ENCODE data around the gene WDR54. TPM values are rescaled to one million over a fixed set of nuclear protein-coding genes. Genes with fewer than 3 reads are reported as not detected.

WDR54 gene
- total and polyA plus RNA-seq, 4 donors: 1.7 to 4.2 (median 3.1) TPM

DNA sequence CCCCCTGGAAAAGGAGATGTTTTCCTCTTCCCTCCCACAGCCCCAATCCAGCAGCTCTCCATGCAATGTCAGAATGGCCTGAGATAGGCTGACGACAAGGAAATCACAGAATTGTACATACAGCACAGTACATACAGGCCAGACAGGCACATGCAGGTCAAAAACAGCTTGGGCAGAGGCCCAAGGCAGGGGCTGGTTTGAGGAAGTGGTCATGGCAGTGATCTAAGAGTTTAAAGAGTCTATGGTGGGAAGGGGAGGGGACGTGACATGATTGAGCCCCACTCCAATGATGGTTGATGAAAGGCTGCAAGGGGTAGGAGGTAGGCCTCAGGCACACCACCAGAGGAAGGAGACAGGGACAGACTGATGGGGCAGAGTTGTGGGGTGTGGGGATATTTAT is 45.7 kb upstream of the WDR54 start:
- no peak for DNase-seq (ENCODE audit: low spot score)
- peaks cover 0 to 5% (median 2%) of the 10 kb centered on the region in 4 donors for H3K4me1 ChIP-seq (ENCODE audit: control insufficient read depth in 4 of 4, insufficient read depth in 4 of 4, low read length in 3 of 4)
- no peak overlapping the region for H3K9ac ChIP-seq (ENCODE audit: low read depth in 1 of 2, low read length in 2 of 2)
- peaks cover 2 to 23% (median 10%) of the 10 kb centered on the region in 4 donors for H3K36me3 ChIP-seq (ENCODE audit: control insufficient read depth in 4 of 4, insufficient read depth in 3 of 4, low read depth in 1 of 4, low read length in 3 of 4)
- H3K27ac ChIP-seq (ENCODE audit: low read depth in 1 of 2, low read length in 2 of 2): no peak overlapping the region
- H3K4me3 ChIP-seq (ENCODE audit: low read depth in 1 of 3, low read length in 3 of 3): no peak overlapping the region
- no peaks in the 10 kb centered on the region for H3K9me3 ChIP-seq (ENCODE audit: control insufficient read depth in 4 of 4, low read length in 3 of 4)
- WGBS: 90% methylated on average over 2 of the region's 2 CpGs
- no peaks in the 10 kb centered on the region for H3K27me3 ChIP-seq (ENCODE audit: control insufficient read depth in 4 of 4, insufficient read depth in 4 of 4, low read length in 3 of 4)
- TF ChIP-seq, protein P1, sequence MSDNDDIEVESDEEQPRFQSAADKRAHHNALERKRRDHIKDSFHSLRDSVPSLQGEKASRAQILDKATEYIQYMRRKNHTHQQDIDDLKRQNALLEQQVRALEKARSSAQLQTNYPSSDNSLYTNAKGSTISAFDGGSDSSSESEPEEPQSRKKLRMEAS (IDR thresholded peaks at IDR 0.05): no peak
- TF ChIP-seq NR2F2 (IDR thresholded peaks at IDR 0.05) (no peak), SP1 (IDR thresholded peaks at IDR 0.05) (no peak), FOXA1 (IDR thresholded peaks at IDR 0.05) (no peak), GABPA (IDR thresholded peaks at IDR 0.05 in 1 of 2, conservative IDR thresholded peaks at IDR 0.05 in 1 of 2) (no peak), JUND (IDR thresholded peaks at IDR 0.05) (no peak), HNF4G (IDR thresholded peaks at IDR 0.05) (no peak), EGR1 (IDR thresholded peaks at IDR 0.05; ENCODE audit: low read depth in 2 of 2) (no peak), TAF1 (conservative IDR thresholded peaks at IDR 0.05) (no peak), RAD21 (IDR thresholded peaks at IDR 0.05) (no peak), FOXA2 (IDR thresholded peaks at IDR 0.05) (no peak), HNF4A (conservative IDR thresholded peaks at IDR 0.05) (no peak)
- TF ChIP-seq, protein P2, sequence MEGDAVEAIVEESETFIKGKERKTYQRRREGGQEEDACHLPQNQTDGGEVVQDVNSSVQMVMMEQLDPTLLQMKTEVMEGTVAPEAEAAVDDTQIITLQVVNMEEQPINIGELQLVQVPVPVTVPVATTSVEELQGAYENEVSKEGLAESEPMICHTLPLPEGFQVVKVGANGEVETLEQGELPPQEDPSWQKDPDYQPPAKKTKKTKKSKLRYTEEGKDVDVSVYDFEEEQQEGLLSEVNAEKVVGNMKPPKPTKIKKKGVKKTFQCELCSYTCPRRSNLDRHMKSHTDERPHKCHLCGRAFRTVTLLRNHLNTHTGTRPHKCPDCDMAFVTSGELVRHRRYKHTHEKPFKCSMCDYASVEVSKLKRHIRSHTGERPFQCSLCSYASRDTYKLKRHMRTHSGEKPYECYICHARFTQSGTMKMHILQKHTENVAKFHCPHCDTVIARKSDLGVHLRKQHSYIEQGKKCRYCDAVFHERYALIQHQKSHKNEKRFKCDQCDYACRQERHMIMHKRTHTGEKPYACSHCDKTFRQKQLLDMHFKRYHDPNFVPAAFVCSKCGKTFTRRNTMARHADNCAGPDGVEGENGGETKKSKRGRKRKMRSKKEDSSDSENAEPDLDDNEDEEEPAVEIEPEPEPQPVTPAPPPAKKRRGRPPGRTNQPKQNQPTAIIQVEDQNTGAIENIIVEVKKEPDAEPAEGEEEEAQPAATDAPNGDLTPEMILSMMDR (IDR thresholded peaks at IDR 0.05; ENCODE audit: low read depth, low read length, missing input control): no peak
- TF ChIP-seq, protein P3, sequence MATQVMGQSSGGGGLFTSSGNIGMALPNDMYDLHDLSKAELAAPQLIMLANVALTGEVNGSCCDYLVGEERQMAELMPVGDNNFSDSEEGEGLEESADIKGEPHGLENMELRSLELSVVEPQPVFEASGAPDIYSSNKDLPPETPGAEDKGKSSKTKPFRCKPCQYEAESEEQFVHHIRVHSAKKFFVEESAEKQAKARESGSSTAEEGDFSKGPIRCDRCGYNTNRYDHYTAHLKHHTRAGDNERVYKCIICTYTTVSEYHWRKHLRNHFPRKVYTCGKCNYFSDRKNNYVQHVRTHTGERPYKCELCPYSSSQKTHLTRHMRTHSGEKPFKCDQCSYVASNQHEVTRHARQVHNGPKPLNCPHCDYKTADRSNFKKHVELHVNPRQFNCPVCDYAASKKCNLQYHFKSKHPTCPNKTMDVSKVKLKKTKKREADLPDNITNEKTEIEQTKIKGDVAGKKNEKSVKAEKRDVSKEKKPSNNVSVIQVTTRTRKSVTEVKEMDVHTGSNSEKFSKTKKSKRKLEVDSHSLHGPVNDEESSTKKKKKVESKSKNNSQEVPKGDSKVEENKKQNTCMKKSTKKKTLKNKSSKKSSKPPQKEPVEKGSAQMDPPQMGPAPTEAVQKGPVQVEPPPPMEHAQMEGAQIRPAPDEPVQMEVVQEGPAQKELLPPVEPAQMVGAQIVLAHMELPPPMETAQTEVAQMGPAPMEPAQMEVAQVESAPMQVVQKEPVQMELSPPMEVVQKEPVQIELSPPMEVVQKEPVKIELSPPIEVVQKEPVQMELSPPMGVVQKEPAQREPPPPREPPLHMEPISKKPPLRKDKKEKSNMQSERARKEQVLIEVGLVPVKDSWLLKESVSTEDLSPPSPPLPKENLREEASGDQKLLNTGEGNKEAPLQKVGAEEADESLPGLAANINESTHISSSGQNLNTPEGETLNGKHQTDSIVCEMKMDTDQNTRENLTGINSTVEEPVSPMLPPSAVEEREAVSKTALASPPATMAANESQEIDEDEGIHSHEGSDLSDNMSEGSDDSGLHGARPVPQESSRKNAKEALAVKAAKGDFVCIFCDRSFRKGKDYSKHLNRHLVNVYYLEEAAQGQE (IDR thresholded peaks at IDR 0.05): no peak
- TF ChIP-seq, protein P4, sequence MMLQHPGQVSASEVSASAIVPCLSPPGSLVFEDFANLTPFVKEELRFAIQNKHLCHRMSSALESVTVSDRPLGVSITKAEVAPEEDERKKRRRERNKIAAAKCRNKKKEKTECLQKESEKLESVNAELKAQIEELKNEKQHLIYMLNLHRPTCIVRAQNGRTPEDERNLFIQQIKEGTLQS (IDR thresholded peaks at IDR 0.05): no peak
- TF ChIP-seq, protein P5, sequence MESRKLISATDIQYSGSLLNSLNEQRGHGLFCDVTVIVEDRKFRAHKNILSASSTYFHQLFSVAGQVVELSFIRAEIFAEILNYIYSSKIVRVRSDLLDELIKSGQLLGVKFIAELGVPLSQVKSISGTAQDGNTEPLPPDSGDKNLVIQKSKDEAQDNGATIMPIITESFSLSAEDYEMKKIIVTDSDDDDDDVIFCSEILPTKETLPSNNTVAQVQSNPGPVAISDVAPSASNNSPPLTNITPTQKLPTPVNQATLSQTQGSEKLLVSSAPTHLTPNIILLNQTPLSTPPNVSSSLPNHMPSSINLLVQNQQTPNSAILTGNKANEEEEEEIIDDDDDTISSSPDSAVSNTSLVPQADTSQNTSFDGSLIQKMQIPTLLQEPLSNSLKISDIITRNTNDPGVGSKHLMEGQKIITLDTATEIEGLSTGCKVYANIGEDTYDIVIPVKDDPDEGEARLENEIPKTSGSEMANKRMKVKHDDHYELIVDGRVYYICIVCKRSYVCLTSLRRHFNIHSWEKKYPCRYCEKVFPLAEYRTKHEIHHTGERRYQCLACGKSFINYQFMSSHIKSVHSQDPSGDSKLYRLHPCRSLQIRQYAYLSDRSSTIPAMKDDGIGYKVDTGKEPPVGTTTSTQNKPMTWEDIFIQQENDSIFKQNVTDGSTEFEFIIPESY (IDR thresholded peaks at IDR 0.05): no peak

DNA sequence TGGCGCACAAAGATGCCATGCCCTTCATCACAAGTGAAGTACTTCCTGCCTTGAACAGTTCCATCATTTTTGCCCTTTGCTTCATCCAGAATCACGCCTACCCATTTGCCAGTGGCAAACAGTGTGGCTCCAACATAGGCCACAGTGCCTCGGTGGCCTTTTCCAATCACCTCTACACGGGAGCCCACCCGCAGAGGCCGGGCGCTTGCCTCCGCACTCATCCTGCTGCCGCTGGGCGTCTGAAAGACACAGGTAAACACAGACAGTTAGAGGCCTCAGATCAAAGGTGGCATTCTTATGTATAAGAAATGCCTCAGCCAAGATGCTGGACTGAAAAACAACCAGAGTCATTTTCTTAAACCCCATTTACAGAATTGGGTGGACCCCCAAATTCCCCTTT is 43.5 kb upstream of the WDR54 start:
- Histone ChIP-seq H3K27ac (ENCODE audit: low read depth in 1 of 2, low read length in 2 of 2) (no peak overlapping the region), H3K4me3 (ENCODE audit: low read depth in 1 of 3, low read length in 3 of 3) (no peak overlapping the region), H3K27me3 (ENCODE audit: control insufficient read depth in 4 of 4, insufficient read depth in 4 of 4, low read length in 3 of 4) (no peaks in the 10 kb centered on the region), H3K9ac (ENCODE audit: low read depth in 1 of 2, low read length in 2 of 2) (no peak overlapping the region), H3K4me1 (ENCODE audit: control insufficient read depth in 4 of 4, insufficient read depth in 4 of 4, low read length in 3 of 4) (peaks cover 0 to 10% (median 2%) of the 10 kb centered on the region in 4 donors), H3K9me3 (ENCODE audit: control insufficient read depth in 4 of 4, low read length in 3 of 4) (no peaks in the 10 kb centered on the region), H3K36me3 (ENCODE audit: control insufficient read depth in 4 of 4, insufficient read depth in 3 of 4, low read depth in 1 of 4, low read length in 3 of 4) (peaks cover 0 to 16% (median 9%) of the 10 kb centered on the region in 4 donors)
- WGBS: 96% methylated on average over 10 of the region's 10 CpGs
- TF ChIP-seq, protein P4 (IDR thresholded peaks at IDR 0.05): no peak
- no peak for TF ChIP-seq RXRA (IDR thresholded peaks at IDR 0.05)
- DNase-seq (ENCODE audit: low spot score): no peak

Measured in liver (tissue), 9 donors.